ENCODE measurements around the gene MTM1.

Gene MTM1

GRCh38 chrX:150551963-150552362 lies 16.5 kb upstream of the MTM1 start:
- no peak for FAIRE-seq

- FAIRE-seq: no peak
These were observed 10.0 kb upstream of the MTM1 start for GRCh38 chrX:150558424-150558823.

DNA sequence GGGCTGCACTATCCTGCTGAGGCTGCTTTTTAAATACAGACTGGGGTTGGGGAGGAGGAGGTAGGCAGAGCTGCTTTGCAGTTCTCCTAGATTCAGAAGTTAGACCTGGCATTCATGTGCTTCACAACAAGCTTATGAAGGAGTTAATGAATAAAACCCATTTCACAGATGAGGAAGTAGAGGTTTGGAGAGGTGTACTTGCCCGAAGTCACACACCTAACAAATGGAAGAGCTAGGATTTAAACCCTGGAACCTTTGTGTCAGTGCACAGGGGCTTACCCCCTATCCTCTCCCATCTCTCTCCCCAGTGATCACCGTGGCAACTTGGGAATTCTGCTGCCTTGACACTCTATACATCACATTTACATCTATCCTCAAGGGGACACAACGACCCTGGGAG lies 3.6 kb upstream of the MTM1 start:
- no peak for FAIRE-seq

DNA sequence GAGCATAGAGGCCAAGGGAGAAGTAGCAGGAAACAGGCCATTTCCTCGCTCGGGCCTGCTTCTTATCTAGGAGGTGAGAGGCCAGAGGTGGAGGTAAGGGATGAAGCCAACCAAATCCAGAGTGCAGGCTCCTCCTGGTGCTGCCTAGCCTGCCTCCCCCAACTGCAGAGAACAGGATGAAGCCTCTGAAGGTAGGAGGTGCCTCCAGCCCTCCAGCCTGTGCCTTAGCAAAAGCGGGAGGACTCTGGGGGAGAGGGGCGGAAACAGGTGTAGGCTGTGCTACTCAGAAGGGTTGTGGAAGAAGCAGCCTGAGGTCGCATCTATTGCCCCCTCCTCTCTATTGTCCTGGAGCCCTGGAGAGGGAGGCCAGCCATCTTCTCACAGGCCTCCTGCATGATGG lies 2.9 kb upstream of the MTM1 start:
- FAIRE-seq: no peak

- FAIRE-seq: no peak
These were observed 1.7 kb upstream of the MTM1 start for GRCh38 chrX:150566734-150567182.

DNA sequence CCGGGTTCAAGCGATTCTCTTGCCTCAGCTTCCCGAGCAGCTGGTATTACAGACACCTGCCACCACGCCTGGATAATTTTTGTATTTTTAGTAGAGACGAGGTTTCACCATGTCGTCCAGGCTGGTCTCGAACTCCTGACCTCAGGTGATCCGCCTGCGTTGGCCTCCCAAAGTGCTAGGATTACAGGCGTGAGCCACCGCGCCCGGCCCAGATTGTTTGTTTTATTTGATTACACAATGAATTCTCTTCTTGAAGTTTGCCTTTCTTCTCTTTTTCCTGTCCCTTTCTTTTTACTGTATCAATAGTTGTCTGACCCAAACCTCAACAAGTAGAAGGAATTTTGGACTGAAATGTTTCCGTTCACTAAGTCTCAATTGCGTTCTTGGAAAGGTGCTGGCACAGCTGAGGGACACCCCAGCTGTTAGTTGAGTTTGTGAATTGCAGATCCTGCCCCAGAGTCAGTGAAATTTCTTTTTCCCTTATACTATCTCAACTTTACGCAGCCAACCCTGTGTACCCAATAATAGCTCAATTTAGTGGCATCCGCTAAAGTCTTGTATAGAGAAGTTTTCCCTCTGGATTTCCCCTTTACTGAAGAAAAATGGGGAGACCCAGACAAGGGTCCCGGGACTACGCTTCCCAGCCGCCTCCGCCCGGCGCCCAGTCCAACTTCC lies 639 bp upstream of the MTM1 start:
- FAIRE-seq: no peak

- FAIRE-seq: no peak
These were observed 695 bp downstream of the MTM1 start for GRCh38 chrX:150569155-150569477.

- no peak for FAIRE-seq
These were observed 2.1 kb downstream of the MTM1 start for GRCh38 chrX:150570512-150570911.

GRCh38 chrX:150572206-150572605 lies 3.8 kb downstream of the MTM1 start:
- no peak for FAIRE-seq

DNA sequence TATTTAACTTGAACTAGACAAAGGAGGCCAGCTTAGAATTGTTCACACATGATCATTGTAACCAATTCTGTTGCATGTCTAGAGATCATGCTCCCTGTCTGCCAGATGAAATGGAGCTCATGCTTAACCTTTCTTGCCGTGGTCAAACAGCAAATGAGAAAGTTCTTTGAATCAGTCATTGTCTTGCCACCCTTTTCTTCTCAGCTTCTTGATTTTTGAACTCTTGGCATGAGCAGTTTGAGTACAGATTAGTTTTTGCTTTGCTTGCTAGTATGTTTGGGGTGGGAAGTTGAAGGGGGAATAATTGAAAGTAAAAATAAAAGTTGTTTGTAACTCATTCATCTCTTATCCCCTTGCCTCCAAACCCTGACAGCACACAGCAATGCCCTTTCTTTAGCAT lies 4.7 kb downstream of the MTM1 start:
- no peak for FAIRE-seq

DNA sequence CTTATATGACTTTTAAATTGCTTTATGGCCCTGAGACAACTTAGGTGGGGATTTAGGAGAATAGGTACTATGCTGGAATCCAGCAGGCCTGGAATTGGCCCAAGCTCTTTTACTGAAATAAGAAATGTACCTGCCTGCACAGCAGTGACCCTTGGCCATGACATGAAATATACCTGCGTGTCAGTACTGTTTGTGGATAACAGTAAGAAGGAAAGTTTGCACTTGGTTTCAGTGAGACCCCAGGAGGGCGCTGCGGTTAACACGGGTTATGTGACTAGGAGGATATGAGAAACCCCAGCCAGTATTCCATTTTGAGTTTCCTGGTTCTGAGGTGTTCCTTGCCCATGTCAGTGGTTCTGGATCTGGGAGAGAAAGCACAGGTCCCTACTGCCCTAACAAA lies 5.3 kb downstream of the MTM1 start:
- FAIRE-seq: no peak

DNA sequence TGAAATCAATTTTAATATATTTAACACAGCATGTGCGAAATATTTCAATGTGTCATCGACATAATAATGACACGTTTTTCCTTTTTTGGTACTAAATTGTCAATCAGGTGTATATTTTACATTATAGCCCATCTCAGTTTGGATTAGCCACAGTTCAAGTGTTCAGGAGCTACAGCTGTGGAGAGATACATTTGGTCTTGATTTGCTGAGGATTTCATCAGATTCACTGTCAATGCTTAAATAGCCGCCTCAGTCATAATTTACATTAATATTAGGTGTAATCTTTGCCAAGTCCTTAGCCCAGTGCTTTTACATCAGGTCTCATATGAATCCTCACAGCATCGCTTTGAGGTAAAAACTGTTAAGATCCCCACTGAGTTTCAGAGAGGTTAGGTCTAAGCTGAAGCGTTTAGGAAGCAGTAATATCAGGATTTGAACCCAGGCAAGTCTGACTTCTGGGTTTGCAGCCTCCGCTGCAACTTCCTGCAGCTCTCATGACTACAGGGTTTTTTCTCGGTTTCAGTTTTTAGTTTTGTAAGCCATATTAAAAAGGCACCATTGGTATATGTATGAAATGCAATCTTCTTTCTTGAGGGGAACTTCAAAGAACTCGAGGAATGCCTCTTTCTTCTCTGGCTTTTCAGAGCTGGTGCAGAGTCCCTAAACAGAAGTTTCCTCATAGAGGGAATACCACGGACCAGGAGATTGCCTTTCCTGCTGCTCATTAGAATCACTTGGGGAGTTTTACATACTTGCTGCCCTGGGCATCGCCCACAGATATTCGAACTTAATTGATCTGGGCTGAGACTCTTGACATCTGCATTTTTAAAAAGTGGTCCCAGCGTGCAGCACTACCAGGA lies 6.4 kb downstream of the MTM1 start:
- no peak for FAIRE-seq

GRCh38 chrX:150575419-150575814 lies 7.0 kb downstream of the MTM1 start:
- FAIRE-seq: no peak

DNA sequence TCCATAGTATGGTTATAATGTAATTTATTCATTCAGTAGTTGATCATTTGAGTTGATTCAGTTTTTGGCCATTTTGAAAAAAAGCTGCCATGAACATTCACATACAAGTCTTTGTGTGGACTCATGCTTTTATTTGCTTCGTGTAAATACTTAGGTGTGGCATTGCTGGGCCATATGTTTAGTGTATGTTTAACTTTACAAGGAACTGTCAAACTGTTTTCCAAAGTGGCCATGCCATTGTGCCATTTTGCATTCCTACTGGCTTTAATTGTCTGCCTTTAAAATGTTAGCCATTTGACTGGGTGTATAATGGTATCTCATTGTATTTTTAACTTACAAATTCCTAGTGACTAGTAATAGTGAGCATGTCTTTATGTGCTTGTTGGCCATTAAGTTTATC lies 8.8 kb downstream of the MTM1 start:
- FAIRE-seq: no peak

- FAIRE-seq: no peak
These were observed 12.8 kb downstream of the MTM1 start for GRCh38 chrX:150581093-150581775.

DNA sequence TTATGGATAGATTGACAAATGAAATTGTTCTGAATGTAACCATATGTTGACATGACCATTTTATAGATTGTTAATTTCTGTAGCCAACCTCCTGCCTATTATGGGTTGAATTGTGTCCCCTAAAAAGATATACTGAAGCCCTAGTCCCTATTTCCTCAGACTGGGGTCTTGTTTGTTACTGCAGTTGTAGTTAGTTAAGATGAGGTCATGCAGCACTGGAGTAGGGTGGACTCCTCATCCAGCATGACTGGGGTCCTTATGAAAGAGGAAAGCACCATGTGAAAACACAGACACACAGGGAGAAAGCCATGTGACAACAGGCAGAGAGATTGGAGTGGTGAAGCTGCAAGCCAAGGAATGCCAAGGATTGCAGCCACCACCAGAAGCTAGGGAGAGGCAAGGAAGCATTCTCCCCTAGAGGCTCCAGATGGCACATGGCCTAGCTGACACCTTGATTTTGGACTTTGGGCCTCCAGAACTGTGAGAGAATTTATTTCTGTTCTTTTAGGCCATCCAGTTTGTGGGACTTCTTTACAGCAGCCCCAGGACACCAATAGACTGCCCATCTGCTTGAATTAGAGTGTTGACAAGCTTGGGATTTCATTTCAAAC lies 14.0 kb downstream of the MTM1 start:
- FAIRE-seq: no peak

- FAIRE-seq: peak; percentile 89
These were observed 19.4 kb downstream of the MTM1 start for GRCh38 chrX:150587585-150588503.

- no peak for FAIRE-seq
These were observed 26.2 kb downstream of the MTM1 start for GRCh38 chrX:150594584-150594983.

DNA sequence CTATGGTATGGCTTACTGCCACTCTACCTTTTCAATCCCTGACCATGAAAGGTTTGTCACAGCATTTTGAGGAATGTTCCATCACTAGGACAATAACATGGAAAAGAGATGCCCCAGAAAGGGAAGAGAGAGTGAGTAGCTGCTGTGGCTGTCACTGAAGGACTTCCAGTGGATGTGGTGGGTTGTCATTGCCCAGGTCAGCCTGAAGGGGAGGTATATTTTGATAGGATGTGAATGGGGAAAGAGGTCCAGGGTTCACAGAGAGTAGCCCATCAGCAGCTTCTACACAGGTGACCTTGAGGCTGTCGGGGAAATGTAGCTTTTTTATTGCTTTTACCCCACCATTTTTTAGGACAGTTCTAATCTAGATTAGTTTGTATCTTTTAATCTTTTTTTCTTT lies 30.8 kb downstream of the MTM1 start:
- no peak for FAIRE-seq

GRCh38 chrX:150602296-150602695 lies 33.9 kb downstream of the MTM1 start:
- FAIRE-seq: no peak

- FAIRE-seq: no peak
These were observed 34.3 kb downstream of the MTM1 start for GRCh38 chrX:150602743-150603142.

DNA sequence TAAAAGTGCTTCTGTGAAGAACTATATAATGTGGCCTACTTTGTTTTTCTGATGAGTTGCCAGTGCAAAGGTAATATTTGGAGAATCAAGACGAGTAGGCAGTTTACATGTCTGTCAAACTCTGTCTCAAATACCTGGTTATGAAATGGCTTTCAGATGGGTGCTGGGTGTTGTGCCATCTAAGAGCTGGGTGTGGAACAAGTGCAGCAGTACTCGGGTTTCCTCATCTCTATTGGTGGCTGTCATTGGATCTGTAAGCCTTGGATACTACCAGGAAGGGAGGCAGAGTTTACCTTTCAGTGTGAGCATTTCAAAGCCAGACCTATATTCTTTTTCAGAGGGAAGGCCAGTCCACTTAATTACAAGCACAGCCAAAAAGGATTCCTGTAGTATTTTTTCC lies 37.2 kb downstream of the MTM1 start:
- no peak for FAIRE-seq

Data from G401.6 (cell line).